ENCODE measurements around the gene IL21. TPM values are rescaled to one million over a fixed set of nuclear protein-coding genes. Genes with fewer than 3 reads are reported as not detected.

IL21 gene
- total and polyA plus RNA-seq, 2 donors (not counting 1 experiment from before 2014, with no cell fraction given) = not detected

DNA sequence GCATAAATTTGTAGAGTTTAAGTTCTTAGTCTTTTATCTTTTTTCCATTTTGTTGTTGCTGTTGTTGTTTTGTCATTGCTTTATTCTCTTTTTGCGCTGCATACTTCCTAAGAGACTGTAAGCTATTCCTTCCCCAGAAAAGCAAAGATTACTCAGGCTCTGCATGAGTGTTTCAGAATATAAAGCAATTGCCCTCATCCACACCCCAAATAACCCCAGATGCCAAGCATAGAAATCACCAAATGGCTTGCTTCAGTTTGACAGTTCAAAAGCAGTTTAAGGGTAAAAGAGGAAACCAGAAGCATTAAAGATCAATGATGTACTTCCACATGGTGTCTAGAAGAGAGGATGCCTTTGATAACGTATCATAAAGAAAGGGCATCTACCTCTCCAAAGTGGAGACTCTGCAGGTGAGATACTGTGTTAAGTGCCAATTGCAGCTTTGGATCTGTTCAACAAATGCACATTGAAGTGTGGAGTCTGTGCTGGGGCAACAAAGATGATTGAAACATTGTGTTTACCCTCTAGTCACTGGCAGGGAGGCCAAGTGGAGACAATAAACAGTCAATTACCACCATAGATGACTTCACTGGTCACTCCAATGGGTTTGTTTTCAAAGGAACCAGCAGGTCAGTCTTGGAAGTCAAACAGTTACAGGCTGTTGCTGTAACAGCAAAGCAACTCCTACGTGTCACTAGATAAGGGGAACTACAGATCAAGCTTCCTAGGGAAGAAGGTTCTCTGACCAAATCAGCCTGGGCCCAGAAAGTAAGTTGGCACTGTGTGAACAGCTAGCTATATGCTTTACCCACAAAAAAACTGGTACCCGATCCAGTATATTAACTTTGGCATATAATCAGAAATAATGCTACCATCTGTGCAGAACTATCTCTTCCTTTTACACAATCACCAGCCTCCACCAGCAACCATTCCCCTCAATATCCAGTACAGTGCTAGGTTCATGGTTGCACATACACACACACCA lies 40.6 kb upstream of the IL21 start:
- Mint-ChIP-seq H3K27me3 (peaks cover 13% of the 10 kb centered on the region), H3K4me3 (no peak overlapping the region), H3K4me1 (no peaks in the 10 kb centered on the region), H3K27ac (no peak overlapping the region), H3K9me3 (ENCODE audit: insufficient read depth) (no peaks in the 10 kb centered on the region)
- Histone ChIP-seq H3K4me2 (replicated peaks; ENCODE audit: low read depth, low read length, poor library complexity, severe bottlenecking) (no peak overlapping the region), H3K36me3 (replicated peaks in 1 of 2; ENCODE audit: control extremely low read depth in 1 of 2, control insufficient read depth in 1 of 2, extremely low read depth in 1 of 2, insufficient read depth in 2 of 2, low read length in 1 of 2) (no peaks in the 10 kb centered on the region), H3K9ac (ENCODE audit: low read length) (no peak overlapping the region), H3K4me3 (ENCODE audit: control extremely low read depth in 1 of 5, extremely low read depth in 1 of 5, insufficient read depth in 1 of 5, low read depth in 2 of 5, low read length in 4 of 5) (no peak overlapping the region), H2AFZ (ENCODE audit: insufficient read depth, low read depth, low read length, poor library complexity, severe bottlenecking) (no peak overlapping the region), H3K4me1 (ENCODE audit: control insufficient read depth in 2 of 2, insufficient read depth in 2 of 2, low read length in 2 of 2) (no peaks in the 10 kb centered on the region), H3K79me2 (ENCODE audit: control insufficient read depth, insufficient read depth, low read length) (no peaks in the 10 kb centered on the region), H3K27ac (ENCODE audit: low read length in 2 of 2) (no peak overlapping the region), H3K27me3 (replicated peaks in 1 of 4; ENCODE audit: control extremely low read depth in 1 of 4, control insufficient read depth in 3 of 4, insufficient read depth in 4 of 4, low read length in 3 of 4) (peaks cover 0 to 2% (median under 1%) of the 10 kb centered on the region in 4 experiments), H3K9me3 (ENCODE audit: control extremely low read depth in 1 of 3, control insufficient read depth in 2 of 3, insufficient read depth in 1 of 3, low read length in 2 of 3) (peaks cover 0 to 5% (median 3%) of the 10 kb centered on the region in 3 donors), H4K20me1 (ENCODE audit: control insufficient read depth, insufficient read depth, low read length, poor library complexity, severe bottlenecking) (no peaks in the 10 kb centered on the region)
- DNase-seq (no peak), ATAC-seq (ENCODE audit: low read depth) (no peak)
- POLR2A ChIA-PET = no interaction called here
- intact Hi-C loops (cut with micrococcal nuclease) = no loop called here
- CTCF ChIA-PET = no interaction called here
- TF ChIP-seq, protein P1, sequence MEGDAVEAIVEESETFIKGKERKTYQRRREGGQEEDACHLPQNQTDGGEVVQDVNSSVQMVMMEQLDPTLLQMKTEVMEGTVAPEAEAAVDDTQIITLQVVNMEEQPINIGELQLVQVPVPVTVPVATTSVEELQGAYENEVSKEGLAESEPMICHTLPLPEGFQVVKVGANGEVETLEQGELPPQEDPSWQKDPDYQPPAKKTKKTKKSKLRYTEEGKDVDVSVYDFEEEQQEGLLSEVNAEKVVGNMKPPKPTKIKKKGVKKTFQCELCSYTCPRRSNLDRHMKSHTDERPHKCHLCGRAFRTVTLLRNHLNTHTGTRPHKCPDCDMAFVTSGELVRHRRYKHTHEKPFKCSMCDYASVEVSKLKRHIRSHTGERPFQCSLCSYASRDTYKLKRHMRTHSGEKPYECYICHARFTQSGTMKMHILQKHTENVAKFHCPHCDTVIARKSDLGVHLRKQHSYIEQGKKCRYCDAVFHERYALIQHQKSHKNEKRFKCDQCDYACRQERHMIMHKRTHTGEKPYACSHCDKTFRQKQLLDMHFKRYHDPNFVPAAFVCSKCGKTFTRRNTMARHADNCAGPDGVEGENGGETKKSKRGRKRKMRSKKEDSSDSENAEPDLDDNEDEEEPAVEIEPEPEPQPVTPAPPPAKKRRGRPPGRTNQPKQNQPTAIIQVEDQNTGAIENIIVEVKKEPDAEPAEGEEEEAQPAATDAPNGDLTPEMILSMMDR (IDR thresholded peaks at IDR 0.05) = no peak
- WGBS (ENCODE audit: insufficient coverage) = 75% methylated on average over 1 of the region's 4 CpGs

DNA sequence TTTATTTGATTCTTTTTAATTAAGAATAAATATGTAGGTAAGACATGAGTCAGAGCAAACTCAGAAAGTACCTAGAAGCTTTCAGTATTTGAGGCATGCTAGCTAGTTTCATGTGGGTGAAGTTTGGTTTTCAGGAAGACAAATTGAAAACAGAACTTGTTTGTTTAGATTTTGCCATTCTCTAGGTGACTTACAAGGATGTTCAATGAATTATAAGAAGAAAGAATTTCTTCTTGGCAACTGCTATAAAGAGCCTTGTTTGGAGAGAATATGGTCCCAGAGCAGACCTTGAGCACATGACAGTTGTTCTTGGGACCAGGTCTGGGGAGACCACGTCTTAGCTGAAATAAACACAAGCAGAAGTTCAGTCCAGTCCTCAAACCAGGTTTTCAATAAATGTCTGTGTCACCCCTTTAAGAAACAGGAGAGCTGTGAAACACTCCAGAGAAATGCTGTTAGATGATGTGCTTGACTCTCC lies 38.0 kb upstream of the IL21 start:
- peaks cover 0 to 5% (median 3%) of the 10 kb centered on the region in 3 donors for H3K9me3 ChIP-seq (ENCODE audit: control extremely low read depth in 1 of 3, control insufficient read depth in 2 of 3, insufficient read depth in 1 of 3, low read length in 2 of 3)
- ATAC-seq (ENCODE audit: low read depth) (no peak), DNase-seq (no peak)
- ChIA-PET CTCF (no interaction called here), POLR2A (no interaction called here)
- no peak overlapping the region for H2AFZ ChIP-seq (ENCODE audit: insufficient read depth, low read depth, low read length, poor library complexity, severe bottlenecking)
- H3K27me3 ChIP-seq (replicated peaks in 1 of 4; ENCODE audit: control extremely low read depth in 1 of 4, control insufficient read depth in 3 of 4, insufficient read depth in 4 of 4, low read length in 3 of 4) = peaks cover 0 to 2% (median under 1%) of the 10 kb centered on the region in 4 experiments
- no peak overlapping the region for H3K4me3 Mint-ChIP-seq
- H3K9me3 Mint-ChIP-seq (ENCODE audit: insufficient read depth) = no peaks in the 10 kb centered on the region
- H3K9ac ChIP-seq (ENCODE audit: low read length) = no peak overlapping the region
- H3K4me1 Mint-ChIP-seq = no peaks in the 10 kb centered on the region
- WGBS (ENCODE audit: insufficient coverage) = 80% methylated on average over 1 of the region's 1 CpG
- intact Hi-C loops (cut with micrococcal nuclease) = no loop called here
- H3K27ac Mint-ChIP-seq = no peak overlapping the region
- H3K4me1 ChIP-seq (ENCODE audit: control insufficient read depth in 2 of 2, insufficient read depth in 2 of 2, low read length in 2 of 2) = no peaks in the 10 kb centered on the region
- no peak for TF ChIP-seq EZH2 (IDR thresholded peaks at IDR 0.05; ENCODE audit: borderline replicate concordance, insufficient read depth, low read depth, low read length, poor library complexity, severe bottlenecking)
- TF ChIP-seq, protein P1 (IDR thresholded peaks at IDR 0.05) = no peak
- H3K79me2 ChIP-seq (ENCODE audit: control insufficient read depth, insufficient read depth, low read length) = no peaks in the 10 kb centered on the region
- H3K36me3 ChIP-seq (replicated peaks in 1 of 2; ENCODE audit: control extremely low read depth in 1 of 2, control insufficient read depth in 1 of 2, extremely low read depth in 1 of 2, insufficient read depth in 2 of 2, low read length in 1 of 2) = no peaks in the 10 kb centered on the region
- no peak overlapping the region for H3K27ac ChIP-seq (ENCODE audit: low read length in 2 of 2)
- no peak overlapping the region for H3K4me3 ChIP-seq (ENCODE audit: control extremely low read depth in 1 of 5, extremely low read depth in 1 of 5, insufficient read depth in 1 of 5, low read depth in 2 of 5, low read length in 4 of 5)
- no peak overlapping the region for H3K4me2 ChIP-seq (replicated peaks; ENCODE audit: low read depth, low read length, poor library complexity, severe bottlenecking)
- H4K20me1 ChIP-seq (ENCODE audit: control insufficient read depth, insufficient read depth, low read length, poor library complexity, severe bottlenecking) = no peaks in the 10 kb centered on the region
- H3K27me3 Mint-ChIP-seq = peaks cover 12% of the 10 kb centered on the region
